ENCODE results near the gene ABCC2.

- TF ChIP-seq CTCF (IDR thresholded peaks at IDR 0.05): no peak
- no peak for TF ChIP-seq POLR2A (IDR thresholded peaks at IDR 0.05)
These were observed 92.1 kb downstream of the ABCC2 start for GRCh38 chr10:99874341-99875085.

All from body of pancreas (tissue), 4 donors.